SK-N-SH treated with all-trans-retinoic acid at 6 μM for 48 hours (cell line): ENCODE results near the gene VIP.

Source experiments
- BACH2 ChIP-seq: fragments of 250-450 bp; sonication (Bioruptor Pico); IDR thresholded peaks from 2 replicates; pipeline ENCODE4 v1.9.0; 2021; ENCODE audit warnings: mild to moderate bottlenecking, borderline replicate concordance
- CREB5 ChIP-seq: fragments of 250-450 bp; sonication (Bioruptor Pico); IDR thresholded peaks from 2 replicates; pipeline ENCODE4 v1.5.1; 2020; ENCODE audit warnings: low read depth, mild to moderate bottlenecking, moderate library complexity
- CSRNP3 ChIP-seq: fragments of 250-450 bp; sonication (Bioruptor Pico); IDR thresholded peaks from 2 replicates; pipeline ENCODE4 v1.5.1; 2021; ENCODE audit warnings: mild to moderate bottlenecking, moderate library complexity
- ESRRG ChIP-seq: fragments of 250-450 bp; sonication (Bioruptor Pico); IDR thresholded peaks from 2 replicates; pipeline ENCODE4 v1.6.1; 2021; ENCODE audit warnings: mild to moderate bottlenecking
- GLIS3 ChIP-seq: fragments of 250-450 bp; sonication (Bioruptor Pico); IDR thresholded peaks from 2 replicates; pipeline ENCODE4 v1.5.0; 2020; ENCODE audit warnings: mild to moderate bottlenecking, moderate library complexity
- PATZ1 ChIP-seq: fragments of 250-450 bp; sonication (Bioruptor Pico); IDR thresholded peaks from 2 replicates; pipeline ENCODE4 v1.8.0; 2020; ENCODE audit warnings: mild to moderate bottlenecking, moderate library complexity, borderline replicate concordance
- POU6F1 ChIP-seq: fragments of 250-450 bp; sonication (Bioruptor Pico); IDR thresholded peaks from 2 replicates; pipeline ENCODE4 v1.8.0; 2021; ENCODE audit warnings: low read depth, mild to moderate bottlenecking, moderate library complexity, borderline replicate concordance
- RARB ChIP-seq: fragments of 250-450 bp; sonication (Bioruptor Pico); IDR thresholded peaks from 2 replicates; pipeline ENCODE4 v1.8.0; 2021; ENCODE audit warnings: mild to moderate bottlenecking, moderate library complexity
- TSHZ2 ChIP-seq: fragments of 250-450 bp; sonication (Bioruptor Pico); IDR thresholded peaks from 2 replicates; pipeline ENCODE4 v1.5.0; 2020; ENCODE audit warnings: mild to moderate bottlenecking, moderate library complexity
- ZFP3 ChIP-seq: fragments of 250-450 bp; sonication (Bioruptor Pico); IDR thresholded peaks from 2 replicates; pipeline ENCODE4 v1.5.0; 2020; ENCODE audit warnings: mild to moderate bottlenecking, moderate library complexity
- ZFP30 ChIP-seq: fragments of 450-650 bp; formaldehyde crosslinking; IDR thresholded peaks from 2 replicates; pipeline ENCODE4 v1.5.0; 2022; ENCODE audit warnings: mild to moderate bottlenecking, moderate library complexity
- ZNF565 ChIP-seq: fragments of 450-650 bp; formaldehyde crosslinking; conservative IDR thresholded peaks from 2 replicates; pipeline ENCODE4 v1.5.0; 2020; ENCODE audit warnings: low read depth, mild to moderate bottlenecking, moderate library complexity
- ZNF8 ChIP-seq: fragments of 450-650 bp; formaldehyde crosslinking; IDR thresholded peaks from 2 replicates; pipeline ENCODE4 v1.5.0; 2020; ENCODE audit warnings: mild to moderate bottlenecking, moderate library complexity

- TF ChIP-seq TSHZ2 (no peak), ZFP3 (no peak), CSRNP3 (no peak), RARB (CRISPR knock-in tag) (no peak), CREB5 (no peak), PATZ1 (CRISPR knock-in tag) (no peak), ZFP30 (CRISPR knock-in tag) (no peak), GLIS3 (no peak), BACH2 (CRISPR knock-in tag) (no peak), ZNF8 (CRISPR knock-in tag) (no peak), ESRRG (no peak), POU6F1 (no peak), ZNF565 (no peak)
Observed at GRCh38 chr6:152794696-152795095, 44.1 kb downstream of the VIP start.
